Fibroblast of lung (primary cell): ENCODE results near the gene IL3RA. TPM values are rescaled to one million over a fixed set of nuclear protein-coding genes. Genes with fewer than 3 reads are reported as not detected.

ENCODE experiments used
- DNase-seq, 2 donors: peaks; one replicate each; pipeline versions ENCODE4 v3.0.0 to v3.0.0-alpha.2; 2010; ENCODE audit warnings: low read depth in 2 of 2
- H2AFZ ChIP-seq: 2 replicates; pipeline ENCODE4 v1.5.1; 2012; ENCODE audit warnings: low read length, control low read depth, inconsistent platforms
- H3K27ac ChIP-seq: 2 replicates; pipeline ENCODE4 v1.5.1; 2011; ENCODE audit warnings: low read length, control low read depth; ENCODE audit not compliant: insufficient read depth
- H3K27me3 ChIP-seq: 2 replicates; pipeline ENCODE4 v1.5.1; 2011; ENCODE audit warnings: mild to moderate bottlenecking, low read length; ENCODE audit not compliant: control insufficient read depth, insufficient read depth
- H3K36me3 ChIP-seq: 2 replicates; pipeline ENCODE4 v1.5.1; 2011; ENCODE audit warnings: low read length; ENCODE audit not compliant: control insufficient read depth, insufficient read depth
- H3K4me1 ChIP-seq: 2 replicates; pipeline ENCODE4 v1.5.1; 2011; ENCODE audit warnings: low read length; ENCODE audit not compliant: control insufficient read depth, insufficient read depth; ENCODE audit errors: extremely low read depth
- H3K4me2 ChIP-seq: 2 replicates; pipeline ENCODE4 v1.5.1; 2011; ENCODE audit warnings: low read length, control low read depth; ENCODE audit not compliant: insufficient read depth; ENCODE audit errors: extremely low read depth
- H3K4me3 ChIP-seq, 4 experiments: fragments of 200-600 bp in 1 of 4; sonication (generic) in 1 of 4; replicated peaks in 1 of 4; 2 replicates each; pipeline ENCODE4 v1.5.1; 2011 to 2016; ENCODE audit warnings: low read length in 4 of 4, low read depth in 3 of 4, mild to moderate bottlenecking in 3 of 4, control low read depth in 2 of 4, inconsistent platforms in 1 of 4, mixed read lengths in 1 of 4; ENCODE audit not compliant: insufficient read depth in 1 of 4; ENCODE audit errors: control extremely low read depth in 1 of 4
- H3K79me2 ChIP-seq: 2 replicates; pipeline ENCODE4 v1.5.1; 2012; ENCODE audit warnings: mild to moderate bottlenecking, low read length, inconsistent platforms; ENCODE audit not compliant: control insufficient read depth, insufficient read depth
- H3K9ac ChIP-seq: 2 replicates; pipeline ENCODE4 v1.5.1; 2011; ENCODE audit warnings: mild to moderate bottlenecking, low read length, control low read depth; ENCODE audit not compliant: insufficient read depth
- H3K9me3 ChIP-seq: 2 replicates; pipeline ENCODE4 v1.5.1; 2012; ENCODE audit warnings: low read depth, low read length; ENCODE audit not compliant: control insufficient read depth, insufficient read depth
- H4K20me1 ChIP-seq: 2 replicates; pipeline ENCODE4 v1.5.1; 2011; ENCODE audit warnings: low read length; ENCODE audit not compliant: control insufficient read depth, insufficient read depth; ENCODE audit errors: extremely low read depth
- CTCF ChIP-seq, 2 donors: IDR thresholded peaks in 1 of 2; conservative IDR thresholded peaks in 1 of 2; 1 replicate in 1 of 2; 2 replicates in 1 of 2; pipeline ENCODE4 v1.5.1; 2011 to 2012; ENCODE audit warnings: low read length in 2 of 2, control low read depth in 1 of 2, inconsistent platforms in 1 of 2, low read depth in 1 of 2, mild to moderate bottlenecking in 1 of 2
- EZH2 ChIP-seq: IDR thresholded peaks from 2 replicates; pipeline ENCODE4 v1.5.1; 2012; ENCODE audit warnings: low read length, control low read depth, mild to moderate bottlenecking; ENCODE audit errors: missing control alignments
- polyA plus RNA-seq, 2 donors: library from polyadenylated mRNA; depleted of rRNA in 1 of 2; stranded (reverse) in 1 of 2; unstranded in 1 of 2; fragments of >200 nt; gene quantifications; 2 replicates each; pipeline ENCODE4 v1.2.1, GENCODE V29; 2011 to 2012; ENCODE audit warnings: missing spikeins in 1 of 2
- total RNA-seq: library from RNA; depleted of rRNA; stranded (reverse); fragments of >200 nt; gene quantifications from 2 replicates; pipeline ENCODE4 v1.2.1, GENCODE V29; 2014

Gene IL3RA
- total and polyA plus RNA-seq, 2 donors (not counting 1 experiment from before 2014, with no cell fraction given): under 0.01 to 0.03 TPM

- peaks cover 11% of the 10 kb centered on the region for H3K4me1 ChIP-seq
- H4K20me1 ChIP-seq: peaks cover 2% of the 10 kb centered on the region
- H3K27ac ChIP-seq: peak overlapping the region; percentile 98
- peak overlapping the region; percentile 93 for H3K4me2 ChIP-seq
- no peaks in the 10 kb centered on the region for H3K27me3 ChIP-seq
- H2AFZ ChIP-seq: peak overlapping the region; percentile 30
- no peaks in the 10 kb centered on the region for H3K9me3 ChIP-seq
- no peak for TF ChIP-seq CTCF (conservative IDR thresholded peaks at IDR 0.05 in 1 of 2, IDR thresholded peaks at IDR 0.05 in 1 of 2; ENCODE audit: low read depth in 1 of 2, low read length in 2 of 2)
- no peak for TF ChIP-seq EZH2
- H3K36me3 ChIP-seq: peaks cover 22% of the 10 kb centered on the region
- H3K4me3 ChIP-seq: peak overlapping the region; percentile 77 to 100 (median 77)
- peak; percentile 66 to 76 for DNase-seq
- H3K9ac ChIP-seq: peak overlapping the region; percentile 88
- peaks cover 66% of the 10 kb centered on the region for H3K79me2 ChIP-seq
These were observed 55.9 kb downstream of the IL3RA start for GRCh38 chrX:1392376-1393068.

- H3K27ac ChIP-seq: peak overlapping the region; percentile 85
- H3K4me2 ChIP-seq: peak overlapping the region; percentile 78
- peak overlapping the region; percentile 30 for H3K9ac ChIP-seq
These were observed 57.5 kb downstream of the IL3RA start for GRCh38 chrX:1393871-1394615.

More at GRCh38 chrX:1393871-1394615, 57.5 kb downstream of the IL3RA start:
- Histone ChIP-seq H3K36me3 (peaks cover 13% of the 10 kb centered on the region), H3K4me1 (peaks cover 11% of the 10 kb centered on the region), H4K20me1 (peaks cover 2% of the 10 kb centered on the region), H3K9me3 (no peaks in the 10 kb centered on the region), H3K27me3 (no peaks in the 10 kb centered on the region), H3K4me3 (peak overlapping the region in 3 of 4 experiments; percentile 60 to 100 (median 65)), H3K79me2 (peaks cover 51% of the 10 kb centered on the region), H2AFZ (no peak overlapping the region)
- no peak for DNase-seq
- TF ChIP-seq CTCF (conservative IDR thresholded peaks at IDR 0.05 in 1 of 2, IDR thresholded peaks at IDR 0.05 in 1 of 2; ENCODE audit: low read depth in 1 of 2, low read length in 2 of 2): no peak
- TF ChIP-seq EZH2: no peak
